ENCODE data around the gene PER2.

DNA sequence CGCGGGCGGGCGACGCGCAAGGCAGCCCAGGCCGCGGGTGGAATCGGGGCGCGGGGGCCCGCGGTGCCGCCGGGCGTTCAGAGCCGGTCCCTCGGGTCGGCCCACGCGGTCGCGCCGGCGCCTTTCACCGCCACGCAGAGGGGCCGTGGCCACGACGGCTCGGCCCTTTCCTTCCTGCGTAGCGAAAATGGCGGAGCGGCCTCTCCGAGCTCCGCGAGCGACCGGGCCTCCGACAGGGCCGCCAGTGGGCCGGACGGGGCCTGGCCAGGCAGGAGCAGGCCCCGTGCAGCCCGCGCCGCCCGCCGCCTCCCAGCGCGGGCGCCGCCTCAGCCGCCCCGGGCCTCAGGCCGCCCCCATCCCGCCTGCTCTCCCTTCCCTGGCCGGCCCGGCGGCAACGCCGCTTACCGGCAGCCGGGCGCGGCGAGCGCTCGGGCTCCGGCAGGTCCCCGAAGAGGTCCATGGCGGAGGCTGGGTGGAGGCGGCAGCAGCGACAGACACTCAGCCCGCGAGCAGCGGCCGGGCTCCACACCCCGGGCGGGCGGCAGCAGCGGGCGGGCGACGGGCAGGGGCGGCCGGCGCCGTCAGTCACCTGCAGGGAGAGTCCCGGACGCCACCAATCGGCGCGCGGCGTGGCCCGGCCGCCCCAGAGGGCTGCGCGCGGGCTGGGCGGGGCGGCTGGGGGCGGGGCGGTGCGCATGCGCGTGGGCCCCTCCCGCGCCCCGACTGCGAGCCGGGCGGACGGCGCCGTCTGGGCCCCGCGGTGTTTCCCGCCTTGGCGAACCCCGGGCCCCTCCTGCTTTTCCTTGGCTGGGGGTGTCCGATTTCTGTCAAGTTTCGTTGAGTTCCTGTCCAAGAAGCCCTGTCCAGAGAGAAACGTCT lies 85.1 kb downstream of the PER2 start, which contains the start of gene ILKAP:
- TF ChIP-seq, protein P1, sequence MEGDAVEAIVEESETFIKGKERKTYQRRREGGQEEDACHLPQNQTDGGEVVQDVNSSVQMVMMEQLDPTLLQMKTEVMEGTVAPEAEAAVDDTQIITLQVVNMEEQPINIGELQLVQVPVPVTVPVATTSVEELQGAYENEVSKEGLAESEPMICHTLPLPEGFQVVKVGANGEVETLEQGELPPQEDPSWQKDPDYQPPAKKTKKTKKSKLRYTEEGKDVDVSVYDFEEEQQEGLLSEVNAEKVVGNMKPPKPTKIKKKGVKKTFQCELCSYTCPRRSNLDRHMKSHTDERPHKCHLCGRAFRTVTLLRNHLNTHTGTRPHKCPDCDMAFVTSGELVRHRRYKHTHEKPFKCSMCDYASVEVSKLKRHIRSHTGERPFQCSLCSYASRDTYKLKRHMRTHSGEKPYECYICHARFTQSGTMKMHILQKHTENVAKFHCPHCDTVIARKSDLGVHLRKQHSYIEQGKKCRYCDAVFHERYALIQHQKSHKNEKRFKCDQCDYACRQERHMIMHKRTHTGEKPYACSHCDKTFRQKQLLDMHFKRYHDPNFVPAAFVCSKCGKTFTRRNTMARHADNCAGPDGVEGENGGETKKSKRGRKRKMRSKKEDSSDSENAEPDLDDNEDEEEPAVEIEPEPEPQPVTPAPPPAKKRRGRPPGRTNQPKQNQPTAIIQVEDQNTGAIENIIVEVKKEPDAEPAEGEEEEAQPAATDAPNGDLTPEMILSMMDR (IDR thresholded peaks at IDR 0.05; ENCODE audit: low read depth, low read length), result no peak
- TF ChIP-seq EZH2phosphoT487 (IDR thresholded peaks at IDR 0.05; ENCODE audit: low read depth), result no peak
